Astrocyte of the cerebellum (primary cell): Measurements from ENCODE around the gene TARBP1.

Experiments
- DNase-seq: peaks from one replicate; pipeline ENCODE4 v3.0.0-alpha.2; 2011; ENCODE audit warnings: low read depth
- H3K4me3 ChIP-seq: 2 replicates; pipeline ENCODE4 v1.5.1; 2011; ENCODE audit warnings: mild to moderate bottlenecking, low read depth, low read length, moderate library complexity
- CTCF ChIP-seq: IDR thresholded peaks from 2 replicates; pipeline ENCODE4 v1.5.1; 2012; ENCODE audit warnings: low read length, low read depth, moderate library complexity, mild to moderate bottlenecking; ENCODE audit errors: missing control alignments
- in situ Hi-C: cut with HindIII; loops from 2 replicates; pipeline ENCODE4 v1.10.0; 2017; ENCODE audit warnings: low sequenced_read_pairs

The TARBP1 gene

DNA sequence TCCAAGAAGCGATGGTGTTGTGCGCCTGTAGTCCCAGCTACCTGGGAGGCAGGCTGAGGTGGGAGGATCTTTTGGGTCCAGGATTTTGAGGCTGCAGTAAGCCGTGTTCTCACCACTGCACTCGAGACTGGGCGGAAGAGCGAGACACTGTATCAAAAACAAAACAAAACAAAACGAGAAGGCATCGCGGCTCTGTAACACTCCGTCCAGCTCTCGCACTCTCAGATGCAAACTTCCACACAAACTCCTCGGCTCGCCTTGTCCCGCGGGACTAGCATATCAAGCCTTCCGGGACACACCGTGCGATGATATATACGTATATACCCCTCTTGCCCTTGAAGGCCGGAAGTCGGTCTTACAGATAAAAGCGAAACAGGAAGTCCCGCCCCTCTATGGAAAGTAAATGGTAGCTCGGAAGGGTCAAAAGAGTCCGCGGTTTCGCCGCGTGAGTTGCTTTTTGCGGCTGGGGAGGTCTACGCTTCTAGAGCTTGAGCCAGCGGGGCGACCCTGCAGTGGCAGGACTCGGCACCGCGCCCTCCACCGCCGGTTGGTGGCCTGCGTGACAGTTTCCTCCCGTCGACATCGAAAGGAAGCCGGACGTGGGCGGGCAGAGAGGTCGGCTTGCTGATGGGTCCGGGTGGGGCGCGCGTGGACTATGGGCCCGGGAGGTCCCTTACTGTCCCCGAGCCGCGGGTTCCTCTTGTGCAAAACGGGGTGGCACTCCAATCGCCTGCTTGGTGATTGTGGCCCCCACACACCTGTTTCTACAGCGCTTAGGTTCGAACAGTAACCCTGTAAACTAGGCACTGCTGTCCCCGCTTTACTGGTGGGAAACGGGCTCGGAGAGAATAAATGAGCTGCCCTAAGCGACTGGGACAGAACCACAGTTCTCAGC, 105.7 kb downstream of the TARBP1 start, which contains the start of gene COA6:
COA6 (plus strand) TSS at position 393 of the 895 bp plus-strand sequence; CDS start at position 404, 11 bp downstream.
- H3K4me3 ChIP-seq = peak within 1 kb of the TSS; percentile 71
- TF ChIP-seq CTCF = no peak
- peak; percentile 89 for DNase-seq
- in situ Hi-C loops = no loop called here

DNA sequence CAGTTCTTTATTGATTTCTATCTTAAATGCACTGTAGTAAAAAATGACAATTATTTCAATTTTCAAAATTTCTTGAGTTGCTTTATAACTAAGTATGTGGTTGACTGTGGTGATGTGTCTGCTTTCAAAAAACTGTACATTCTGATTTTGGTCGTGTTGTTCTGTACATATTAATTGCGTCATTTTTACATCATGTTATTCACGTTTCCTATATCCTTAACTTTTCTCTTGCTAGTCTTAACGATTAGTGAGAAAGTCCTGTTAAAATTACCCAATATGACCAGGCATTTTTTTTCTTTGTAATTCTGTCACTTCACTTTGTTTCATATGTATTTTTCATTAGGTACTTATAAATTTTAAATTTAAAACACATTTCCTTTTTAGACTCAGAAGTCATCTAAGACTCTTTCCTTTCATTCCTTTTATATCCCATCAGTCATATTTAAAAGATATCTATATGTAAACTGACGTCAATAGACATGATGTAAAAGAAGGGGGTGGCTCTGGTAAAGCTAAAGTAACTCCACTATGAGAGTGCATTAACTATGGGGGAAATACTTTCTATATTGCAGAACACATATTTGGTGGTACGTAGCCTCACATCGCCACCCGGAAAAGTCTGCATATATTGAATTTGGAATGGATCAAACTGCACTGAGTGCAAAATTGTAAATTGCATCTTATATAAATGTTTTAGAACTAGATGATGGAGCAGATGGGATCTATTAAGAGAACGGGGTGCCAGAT, 106.8 kb downstream of the TARBP1 start:
- in situ Hi-C loops = no loop called here
- H3K4me3 ChIP-seq = peak overlapping the region; percentile 71
- TF ChIP-seq CTCF = no peak
- no peak for DNase-seq

GRCh38 chr1:234371414-234371813, 107.6 kb downstream of the TARBP1 start:
- no peak overlapping the region for H3K4me3 ChIP-seq
- DNase-seq = no peak
- no peak for TF ChIP-seq CTCF
- in situ Hi-C loops = no loop called here

DNA sequence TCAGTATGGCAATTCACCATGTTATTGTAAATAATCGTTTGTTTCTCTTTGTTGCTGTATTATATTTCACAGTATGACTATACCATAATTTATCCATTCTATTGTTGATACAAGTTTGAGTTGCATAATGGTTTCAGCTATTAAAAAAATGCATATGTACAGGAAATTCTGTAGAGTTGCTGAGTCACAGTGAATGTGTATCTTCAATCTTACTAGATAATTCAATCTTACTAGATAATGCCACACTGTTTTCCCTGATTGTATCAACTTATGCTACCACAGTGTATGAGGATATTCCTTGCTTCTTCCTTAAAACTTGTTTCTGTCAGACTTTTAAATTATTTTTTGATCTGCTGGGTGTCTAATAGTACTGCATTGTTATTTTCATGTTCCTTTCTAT, 109.2 kb downstream of the TARBP1 start:
- TF ChIP-seq CTCF = no peak
- DNase-seq = no peak
- in situ Hi-C loops = no loop called here

DNA sequence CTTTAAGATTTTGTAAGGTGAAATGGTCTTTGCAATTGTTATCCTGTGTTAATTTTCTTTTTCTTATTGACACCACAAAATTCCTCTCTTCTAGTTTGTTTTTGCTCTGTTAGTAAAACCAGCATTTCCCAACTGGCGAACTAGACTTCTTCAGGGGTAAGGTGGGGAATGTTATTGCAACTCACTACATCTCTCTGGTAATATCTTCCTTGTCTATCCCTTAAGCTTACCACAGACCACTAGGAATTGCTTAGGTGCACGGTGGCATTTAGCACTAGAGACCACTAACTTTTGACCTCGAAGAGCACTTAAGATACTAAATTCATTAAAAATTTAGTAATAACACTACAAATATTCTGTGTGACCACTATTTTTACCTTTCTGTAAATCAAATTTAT, 109.9 kb downstream of the TARBP1 start:
- in situ Hi-C loops = no loop called here
- TF ChIP-seq CTCF = no peak
- DNase-seq = no peak
- no peak overlapping the region for H3K4me3 ChIP-seq

More for the DNA sequence above, 109.2 kb downstream of the TARBP1 start:
- H3K4me3 ChIP-seq = no peak overlapping the region

DNA sequence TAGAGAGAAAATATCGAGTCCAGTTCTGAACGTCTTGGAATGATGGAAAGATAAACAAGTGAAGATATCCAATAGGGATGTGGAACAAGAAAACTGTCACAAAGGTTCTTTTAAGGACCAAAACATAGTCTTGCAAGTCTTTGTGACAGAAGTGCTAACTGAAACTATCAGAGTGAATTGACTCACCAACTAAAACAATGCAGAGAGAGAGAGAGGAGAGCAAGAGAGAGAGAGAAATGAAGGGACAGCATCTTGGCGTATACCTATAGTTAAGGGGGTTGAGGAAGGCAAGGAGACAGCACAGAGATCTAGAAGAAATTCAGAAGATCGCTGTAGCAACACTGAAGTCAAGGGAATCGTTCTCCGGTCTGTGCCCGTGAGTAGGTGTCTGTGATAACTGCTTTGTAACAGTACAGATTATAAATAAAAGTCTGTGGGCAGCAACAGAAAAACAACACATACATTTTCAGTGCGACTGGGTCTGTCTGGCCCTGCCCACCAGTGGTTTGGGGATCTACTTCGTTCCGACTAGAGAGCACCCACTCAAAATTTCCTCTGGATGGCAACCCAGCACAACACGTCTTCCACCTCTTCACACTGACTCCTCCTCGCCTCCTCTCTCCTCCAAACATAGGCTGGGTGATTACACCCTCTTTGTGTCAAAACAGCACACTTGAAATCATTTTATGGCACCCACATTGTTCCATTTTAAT, 110.5 kb downstream of the TARBP1 start:
- DNase-seq = no peak
- no peak for TF ChIP-seq CTCF
- no peak overlapping the region for H3K4me3 ChIP-seq
- in situ Hi-C loops = no loop called here
